HG02938 (cell line): ENCODE measurements around the gene CDH23.
"Not testable (repeated sequence)": the region's sequence is repeated elsewhere in the genome, so short reads cannot be mapped to it uniquely, and the experiment has no call there.

Experiments
- ATAC-seq: cut with Tn5 transposase; IDR thresholded peaks from one replicate; pipeline ENCODE4 v1.9.1; 2021; ENCODE audit warnings: mild to moderate bottlenecking, moderate library complexity; ENCODE audit not compliant: unreplicated experiment

CDH23 gene

DNA sequence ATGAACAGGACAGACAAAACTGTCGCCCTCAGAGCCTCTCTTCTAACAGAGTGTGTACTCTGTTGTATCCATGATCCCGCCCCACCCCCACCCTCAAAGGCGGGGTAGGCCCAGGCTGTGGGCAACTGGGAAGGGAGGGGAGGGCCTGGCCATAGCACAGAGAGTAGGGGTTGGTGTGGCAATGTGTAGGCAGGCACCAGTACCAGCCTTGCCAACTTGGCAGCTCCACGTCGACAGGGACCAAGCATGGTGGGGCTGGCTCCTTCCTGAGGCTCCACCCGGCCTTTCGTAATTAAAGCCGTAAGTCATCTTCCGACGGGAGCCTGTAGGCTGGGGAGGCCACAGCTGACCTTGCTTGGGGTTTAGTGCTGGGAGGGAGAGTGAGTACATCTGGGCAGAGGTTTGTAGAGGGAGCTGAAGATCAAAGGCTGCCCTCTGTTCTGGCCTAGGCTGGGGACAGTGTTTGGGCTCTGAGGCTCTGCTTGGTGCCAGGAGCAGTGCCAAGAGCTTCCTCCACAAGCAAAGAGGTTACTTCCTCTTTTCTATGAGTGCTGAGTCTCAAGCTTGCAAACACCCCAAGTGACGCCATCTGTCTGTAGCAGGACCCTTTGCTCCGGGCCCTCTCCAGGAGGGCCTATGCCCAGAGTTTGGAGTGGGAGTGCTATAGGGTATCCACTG lies 201.2 kb downstream of the CDH23 start:
- no peak for ATAC-seq

DNA sequence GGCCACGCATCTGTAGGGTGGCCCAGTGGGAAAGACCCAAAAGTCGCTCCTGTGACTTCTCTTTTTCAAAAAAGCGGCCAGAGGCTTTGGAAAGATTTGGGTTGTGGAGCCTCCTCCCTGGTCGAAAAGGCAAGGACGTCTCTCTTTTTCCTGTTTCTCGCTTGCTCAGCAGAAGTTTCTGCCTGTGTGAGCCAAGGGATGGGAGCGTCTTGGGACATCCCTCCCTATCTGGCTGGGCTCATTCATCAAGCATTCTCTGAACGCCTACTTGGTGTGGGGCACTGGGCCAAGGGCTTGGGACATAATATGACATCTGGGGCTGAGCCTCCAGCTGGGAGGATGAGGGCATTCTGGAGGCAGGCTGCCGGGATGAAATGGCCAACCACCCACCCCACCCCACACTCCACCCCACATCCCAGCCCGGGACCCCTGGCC lies 201.9 kb downstream of the CDH23 start:
- ATAC-seq: no peak

DNA sequence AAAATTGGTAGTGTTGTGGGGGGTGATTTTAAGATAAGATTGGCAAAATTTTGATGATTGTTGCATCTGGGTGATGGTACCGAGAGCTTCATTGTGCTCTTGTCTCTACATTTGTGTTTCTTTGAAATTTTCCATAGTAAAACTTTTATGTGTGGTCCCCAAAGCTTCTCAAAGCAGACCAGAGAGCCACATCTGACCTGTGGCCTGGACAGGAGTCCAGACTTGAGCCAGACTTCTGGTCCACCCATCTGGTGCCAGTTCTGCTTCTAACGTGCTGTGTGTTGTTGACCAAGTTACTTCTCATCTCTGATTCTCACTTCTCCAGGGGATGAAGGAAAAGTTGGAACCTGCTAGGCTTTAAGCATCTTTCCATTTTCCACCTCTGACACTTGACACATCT lies 202.8 kb downstream of the CDH23 start:
- ATAC-seq: no peak

DNA sequence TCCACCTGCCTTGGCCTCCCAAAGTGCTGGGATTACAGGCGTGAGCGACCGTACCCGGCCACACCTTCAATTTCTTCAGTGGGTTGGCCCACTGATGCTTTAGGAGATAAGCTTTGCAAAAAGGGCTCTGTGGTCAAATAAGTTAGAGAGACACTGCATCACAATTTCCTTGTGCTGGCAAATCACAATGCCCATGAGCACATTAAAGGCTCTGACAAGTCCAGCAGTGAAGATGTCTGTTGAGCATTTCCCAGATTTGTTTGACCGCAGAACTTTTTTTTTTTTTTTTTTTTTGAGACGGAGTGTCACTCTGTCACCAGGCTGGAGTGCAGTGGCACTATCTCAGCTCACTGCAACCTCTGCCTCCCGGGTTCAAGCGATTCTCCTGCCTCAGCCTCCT lies 203.5 kb downstream of the CDH23 start:
- not testable (repeated sequence) for ATAC-seq

DNA sequence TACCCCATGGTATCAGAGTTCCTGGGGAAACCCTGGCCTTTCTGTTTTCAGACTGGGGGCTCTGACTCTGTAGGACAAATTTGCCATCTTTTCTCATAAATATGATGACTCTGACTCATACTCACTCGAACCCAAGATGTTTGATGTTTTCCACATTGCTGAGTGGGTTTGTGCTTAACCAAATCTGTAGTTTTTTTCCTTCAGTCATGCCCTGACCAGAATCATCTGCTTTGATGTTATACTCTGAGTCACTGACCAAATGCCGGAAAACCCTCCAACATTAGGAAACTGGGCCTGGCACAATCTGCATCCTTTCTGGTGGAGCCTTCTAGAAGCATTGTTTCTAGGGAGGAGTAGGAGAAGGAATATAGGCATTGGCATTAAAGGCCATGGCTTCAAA lies 204.1 kb downstream of the CDH23 start:
- ATAC-seq: no peak

DNA sequence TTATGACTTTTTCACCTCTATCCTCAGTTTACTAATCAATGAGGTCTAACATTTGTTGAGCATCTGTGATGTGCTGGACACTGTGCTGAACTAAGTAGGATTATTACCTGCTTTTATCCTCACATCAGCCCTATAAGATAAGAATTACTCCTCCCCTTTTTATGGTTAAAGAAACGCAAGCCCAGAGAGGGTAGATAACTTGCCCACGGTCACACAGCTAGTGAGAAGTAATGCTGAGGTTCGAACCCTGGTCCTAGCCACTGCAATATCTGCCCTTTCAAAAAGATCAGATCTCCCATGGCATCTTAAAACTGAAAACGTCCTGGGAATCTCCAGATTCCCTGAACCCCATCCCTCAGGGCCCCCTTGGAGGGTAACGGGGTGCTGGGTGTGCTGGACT lies 204.6 kb downstream of the CDH23 start:
- ATAC-seq: no peak

DNA sequence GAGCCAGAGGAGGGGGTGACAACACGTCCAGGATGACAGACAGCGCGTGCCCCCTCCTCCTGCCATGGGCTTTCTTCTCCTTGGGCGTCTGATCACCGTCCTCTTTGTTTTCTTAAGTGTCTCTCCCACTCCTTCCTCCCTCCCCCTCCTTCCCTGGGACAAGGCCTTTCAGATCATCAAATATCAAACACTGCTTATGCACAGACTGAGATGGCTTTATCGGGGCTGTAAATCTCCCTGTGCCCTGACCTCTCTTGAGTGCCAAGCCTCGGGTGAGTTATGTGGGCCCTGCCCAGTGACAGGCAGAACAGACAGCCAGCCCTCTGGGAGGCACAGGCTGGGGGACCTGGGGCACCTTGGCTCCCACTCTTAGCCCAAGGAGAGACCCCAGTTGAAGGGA lies 206.4 kb downstream of the CDH23 start:
- no peak for ATAC-seq

DNA sequence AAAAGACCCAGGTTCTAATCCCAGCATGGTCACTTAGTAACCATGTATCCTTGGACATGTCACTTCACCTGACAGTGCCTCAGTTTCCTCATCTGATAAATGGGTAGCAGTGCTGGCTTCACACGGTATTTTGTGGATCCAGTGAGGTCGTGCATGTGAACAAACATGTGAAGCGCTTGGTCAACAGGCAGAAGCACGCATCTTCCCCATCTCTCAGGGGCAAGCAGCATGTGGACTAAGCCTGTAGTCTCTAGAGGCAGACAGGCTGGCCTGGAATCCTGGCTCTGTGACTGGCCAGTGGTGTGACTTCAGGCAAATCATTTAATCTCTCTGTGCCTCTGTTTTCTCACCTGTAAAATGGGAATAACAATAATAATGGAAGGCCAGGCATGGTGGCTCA lies 207.0 kb downstream of the CDH23 start:
- no peak for ATAC-seq

DNA sequence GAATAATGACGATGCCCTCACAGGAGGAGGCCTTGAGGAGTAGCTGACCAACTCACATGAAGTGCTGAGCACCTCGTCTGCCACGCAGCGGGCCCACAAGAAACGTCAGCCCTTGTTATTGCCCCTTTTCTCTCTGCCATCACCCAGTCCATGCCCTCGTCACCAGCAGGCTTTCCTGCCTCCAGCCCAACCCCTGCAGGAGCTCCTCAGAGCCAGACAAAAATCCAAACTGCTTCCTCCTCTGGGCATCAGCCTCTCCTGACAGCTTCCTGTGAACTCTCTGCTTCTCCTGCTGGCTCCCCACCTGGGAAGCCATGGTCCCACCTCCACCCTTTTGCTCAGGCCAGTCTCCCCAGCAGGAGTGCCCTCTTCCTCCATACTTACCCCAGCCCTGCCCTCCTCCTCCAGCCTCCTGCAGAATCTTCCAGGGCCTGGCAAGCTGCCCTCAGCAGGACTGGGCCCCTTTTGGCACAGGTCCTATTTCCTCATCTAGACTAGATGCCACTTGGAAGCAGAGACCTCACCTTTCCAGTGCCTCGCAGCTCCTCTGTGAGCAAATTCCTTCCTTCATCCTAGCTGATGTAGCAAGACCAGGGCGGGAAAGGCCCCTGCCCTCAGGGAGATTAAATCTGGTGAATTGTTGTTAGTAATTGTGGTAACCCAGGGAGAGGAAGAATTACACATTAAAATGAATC lies 207.8 kb downstream of the CDH23 start:
- no peak for ATAC-seq

DNA sequence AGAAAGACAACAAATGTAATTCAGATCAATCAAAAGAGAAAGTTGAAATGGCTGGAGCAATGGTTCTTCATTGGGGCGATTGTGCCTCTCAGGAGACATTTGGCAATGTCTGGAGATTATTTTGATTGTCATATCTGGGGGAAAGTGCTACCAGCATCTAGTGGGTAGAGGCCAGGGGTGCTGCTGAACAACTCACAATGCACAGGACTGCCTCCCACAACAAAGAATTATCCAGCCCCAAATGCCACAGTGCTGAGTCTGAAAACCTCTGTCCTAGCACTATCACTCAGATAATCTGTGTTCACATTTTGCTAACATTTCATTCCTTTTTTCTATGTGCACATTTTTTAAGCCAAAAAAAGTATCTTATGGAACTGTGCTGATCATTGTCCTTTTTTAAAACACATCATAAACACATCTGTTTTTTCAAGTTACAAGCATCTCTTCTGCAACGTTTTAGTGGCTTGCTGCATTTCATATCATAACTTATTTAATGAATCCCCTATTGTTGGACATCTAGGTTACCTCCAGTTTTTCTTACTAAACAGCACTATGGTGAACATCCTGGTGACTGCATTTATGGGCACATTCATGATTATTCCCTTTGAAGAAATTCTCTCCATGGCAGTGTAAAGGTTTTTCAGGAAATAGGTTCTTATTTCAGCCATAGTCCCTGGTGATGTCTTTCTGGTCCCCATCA lies 208.7 kb downstream of the CDH23 start:
- no peak for ATAC-seq

DNA sequence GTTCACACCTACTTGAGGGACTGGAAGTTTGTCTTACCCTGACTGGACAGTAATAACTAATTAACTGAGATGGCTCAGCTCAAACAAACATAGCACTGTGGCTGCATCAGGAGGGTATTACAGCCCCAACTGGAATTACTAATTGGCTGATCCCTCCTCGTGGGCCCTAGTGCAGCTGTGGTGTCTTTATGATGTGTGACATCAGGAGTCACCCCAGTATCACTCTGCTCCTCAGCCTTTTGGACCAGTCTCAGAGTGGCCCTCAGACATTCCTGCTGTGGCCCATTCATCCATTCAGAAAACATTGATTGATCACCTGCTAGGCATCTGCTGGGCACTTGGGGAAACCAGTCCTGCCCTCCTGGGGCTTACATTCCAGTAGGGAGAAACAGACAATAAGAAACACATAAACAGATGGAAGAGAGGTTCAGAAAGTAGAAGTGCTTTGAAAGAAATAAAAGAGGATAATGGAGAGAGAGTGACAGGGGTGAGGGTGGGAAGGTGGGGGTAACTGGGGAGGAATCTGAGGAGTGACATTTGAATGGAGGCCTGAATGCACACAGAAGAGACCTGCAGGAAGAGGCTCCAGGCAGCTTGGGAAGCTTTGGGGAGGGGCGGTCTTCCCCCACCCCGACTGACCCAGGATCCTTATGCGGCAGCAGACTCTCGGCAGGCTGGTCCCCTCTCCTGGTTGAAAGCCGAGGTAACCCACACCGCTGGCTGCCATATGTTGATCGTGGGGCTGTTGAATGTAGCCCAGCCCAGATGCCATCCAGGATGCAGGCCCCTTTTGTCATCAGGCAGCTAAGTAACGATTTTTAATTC lies 209.7 kb downstream of the CDH23 start:
- ATAC-seq: no peak

DNA sequence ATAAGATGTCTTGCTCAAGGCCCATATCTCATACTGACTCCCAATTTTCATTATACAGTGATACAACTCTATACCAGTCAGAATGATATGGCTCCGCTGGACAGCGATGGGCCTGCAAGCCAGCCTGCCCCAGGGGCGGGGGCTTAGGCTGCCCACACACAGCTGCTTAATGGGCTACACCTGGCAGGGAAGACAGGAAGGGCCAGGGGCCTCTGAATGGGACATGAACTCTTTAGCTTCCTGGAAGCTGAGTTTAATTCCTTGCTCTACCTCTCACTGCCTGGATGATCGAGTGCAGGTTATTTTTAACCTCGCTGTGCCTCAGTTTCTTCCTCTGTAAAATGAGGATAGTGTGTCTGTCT lies 210.3 kb downstream of the CDH23 start:
- no peak for ATAC-seq

DNA sequence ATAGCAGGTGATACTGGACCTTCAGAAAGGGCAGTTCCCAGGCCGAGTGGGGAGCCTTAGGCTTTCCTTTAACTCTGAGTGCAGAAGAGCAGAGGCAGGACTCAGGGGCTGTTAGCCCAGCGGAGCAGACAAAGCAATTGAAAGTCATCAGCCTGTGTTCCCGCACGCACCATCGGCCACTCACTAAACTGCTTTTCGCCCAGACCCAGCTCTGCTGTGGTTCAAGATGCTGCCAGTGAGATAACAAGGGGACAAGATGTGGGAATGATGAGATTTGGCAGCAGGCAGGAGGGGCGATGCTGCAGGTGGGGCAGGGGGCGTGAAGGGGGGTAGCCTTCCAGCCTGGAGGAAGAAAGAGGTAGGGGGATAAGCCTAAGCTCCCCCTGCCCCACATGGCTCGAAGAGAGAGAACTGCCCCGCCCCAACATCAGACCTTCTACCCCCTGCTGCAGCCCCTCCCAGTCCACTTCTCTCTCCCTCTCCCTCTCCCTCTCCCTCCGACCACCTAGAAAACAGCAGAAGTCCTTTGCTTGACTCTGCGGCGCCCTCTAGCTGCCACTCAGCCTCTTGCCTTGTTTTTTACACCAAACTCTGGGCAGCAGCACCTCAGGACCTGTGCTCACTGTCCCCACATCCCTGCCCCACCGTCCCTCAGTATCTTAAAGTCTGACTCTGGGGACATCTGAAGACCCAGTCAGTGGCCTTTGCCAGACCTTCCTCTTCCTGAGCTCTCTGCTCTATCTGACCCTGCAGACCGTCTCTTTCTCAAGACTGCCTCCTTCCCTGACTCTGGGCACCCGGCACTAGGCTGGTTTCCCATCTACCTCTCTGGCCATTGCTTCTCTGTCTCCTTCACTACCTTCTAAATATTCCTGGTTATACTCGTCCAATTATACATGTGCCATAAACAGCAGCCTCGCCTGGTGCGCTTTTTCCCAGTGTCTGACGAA lies 212.4 kb downstream of the CDH23 start:
- ATAC-seq: no peak

DNA sequence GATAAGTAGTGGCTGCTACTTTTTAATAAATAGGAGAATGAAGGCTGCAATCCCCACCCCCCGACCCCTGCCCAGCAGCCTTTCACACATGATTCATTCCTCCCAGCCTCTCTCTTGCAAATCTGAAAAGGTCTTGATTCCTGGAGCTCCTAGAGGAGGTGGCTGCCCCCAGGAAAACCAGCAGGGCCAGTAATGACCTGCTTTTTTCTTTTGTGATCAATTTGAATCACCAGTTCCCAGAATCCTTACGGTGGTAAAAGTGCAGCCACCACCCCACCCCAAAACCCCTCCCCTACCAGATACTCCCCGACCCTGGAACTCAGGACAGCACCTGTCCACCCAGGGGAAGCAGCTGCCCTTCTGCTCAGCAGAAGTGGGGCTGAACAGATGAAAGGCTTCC lies 213.9 kb downstream of the CDH23 start:
- no peak for ATAC-seq

DNA sequence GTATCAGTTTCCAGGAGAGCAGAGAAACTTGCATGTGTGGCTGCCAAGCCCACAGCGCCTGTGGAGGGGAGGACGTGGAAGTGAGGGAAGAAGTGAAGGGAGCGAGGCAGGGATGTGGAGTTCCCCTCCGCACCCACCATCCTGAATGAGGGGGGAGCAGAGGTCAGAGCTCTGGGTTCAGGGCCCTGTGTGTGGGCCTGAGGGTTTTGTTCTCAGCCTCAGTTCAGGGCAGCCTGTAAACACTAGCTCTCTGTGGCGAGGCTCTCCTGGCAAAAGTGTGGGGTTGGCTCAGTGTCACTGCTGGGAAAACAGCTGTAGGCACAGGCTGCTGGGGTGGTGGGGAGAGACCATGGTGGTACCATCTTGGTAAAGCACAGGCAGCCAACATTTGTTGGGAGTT lies 214.4 kb downstream of the CDH23 start:
- ATAC-seq: no peak

DNA sequence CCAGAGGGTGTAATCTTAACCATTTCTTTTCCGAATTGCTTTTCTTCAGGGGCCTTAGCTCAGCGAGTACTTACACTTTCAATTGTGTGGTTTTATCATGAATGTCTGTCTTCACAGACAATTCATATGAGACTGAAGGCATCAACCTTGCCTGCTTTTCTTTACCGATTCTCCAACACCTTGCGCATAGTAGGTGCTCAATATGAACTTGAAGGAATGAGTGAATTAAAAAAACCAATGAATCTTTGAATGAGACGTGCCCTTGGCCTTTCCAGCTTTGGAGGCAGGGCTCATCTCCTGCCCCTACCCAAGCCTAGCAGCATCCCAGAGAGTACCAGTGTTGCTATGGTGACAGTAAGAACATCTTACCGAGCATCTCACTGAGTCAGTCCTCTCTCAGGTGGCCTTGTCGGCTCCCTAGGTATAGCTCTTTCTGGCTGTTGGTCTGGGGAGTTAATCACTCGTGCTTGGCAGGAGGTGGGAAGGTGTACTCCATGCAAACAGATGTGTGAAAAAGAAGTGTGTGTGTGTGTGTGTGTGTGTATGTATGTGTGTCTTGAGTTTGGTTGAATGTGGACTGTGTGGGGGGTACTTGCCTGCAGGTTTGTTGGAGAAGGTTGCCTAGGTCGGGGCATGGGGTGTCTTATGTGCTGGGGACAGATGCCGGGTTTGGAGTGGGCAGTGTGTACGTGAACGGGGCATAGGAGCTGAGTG lies 215.1 kb downstream of the CDH23 start:
- no peak for ATAC-seq

DNA sequence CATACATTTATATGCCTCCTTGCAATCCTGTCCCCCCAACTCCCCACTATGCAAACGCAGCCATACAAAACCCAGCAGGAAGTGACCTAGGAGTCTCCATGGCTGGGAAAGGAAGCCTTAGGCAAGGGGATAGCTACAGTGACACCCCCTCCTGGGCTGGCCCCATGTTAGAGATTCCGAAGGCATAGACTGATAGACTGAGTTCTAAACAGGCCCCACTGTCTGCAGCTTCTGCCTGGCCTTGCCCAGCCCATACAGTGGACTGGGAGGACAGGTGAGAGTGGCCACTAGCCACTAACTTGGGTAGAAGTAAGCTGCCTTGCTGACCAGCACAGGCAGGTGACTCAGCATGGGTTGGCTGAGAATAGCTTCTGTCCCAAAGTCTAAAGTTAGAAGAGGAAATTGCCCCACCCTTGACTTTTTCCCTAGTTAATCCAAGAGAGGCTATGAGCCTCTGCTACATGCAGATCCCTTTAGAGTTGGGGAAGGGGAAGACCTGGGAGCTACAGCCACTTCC lies 216.6 kb downstream of the CDH23 start:
- no peak for ATAC-seq

DNA sequence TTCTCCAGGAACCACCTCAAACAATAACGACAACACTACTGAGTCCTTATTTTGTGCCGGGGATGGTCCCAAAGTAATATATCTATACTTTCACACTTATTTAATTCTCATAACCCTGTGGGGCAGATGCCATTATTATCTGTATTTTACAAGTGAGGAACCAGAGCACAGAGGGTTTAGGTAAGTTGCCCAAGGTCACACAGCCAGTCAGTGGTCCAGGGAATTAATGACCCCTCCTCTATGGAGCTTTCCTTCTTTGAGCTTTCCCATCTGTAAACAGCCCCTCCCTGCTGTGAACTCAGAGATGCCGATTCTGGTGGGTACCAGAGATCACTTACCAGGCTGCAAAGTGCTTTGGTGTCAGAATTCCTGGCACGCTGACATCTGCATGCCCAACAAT lies 217.2 kb downstream of the CDH23 start:
- no peak for ATAC-seq

DNA sequence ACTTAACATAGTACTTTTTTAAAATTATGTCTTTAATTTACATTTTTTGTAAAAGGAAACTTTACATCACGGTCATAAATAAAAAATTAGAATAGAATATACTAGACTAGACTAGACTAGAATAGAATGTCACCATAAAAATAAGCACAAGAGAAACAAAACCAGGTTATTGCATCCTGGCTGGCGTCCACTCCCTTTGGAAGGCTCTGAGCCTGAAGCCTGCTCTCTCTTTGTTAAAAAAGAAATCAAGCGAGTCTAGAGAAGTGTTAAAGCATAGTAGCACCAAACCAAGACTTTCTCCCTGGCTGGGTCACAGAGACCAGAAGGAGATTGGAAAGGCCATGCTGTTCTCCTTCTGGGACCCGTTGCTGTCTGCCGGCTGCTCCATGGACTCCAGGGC lies 218.2 kb downstream of the CDH23 start:
- no peak for ATAC-seq
